ENCODE measurements around the gene RPN2. TPM values are rescaled to one million over a fixed set of nuclear protein-coding genes. Genes with fewer than 3 reads are reported as not detected.
A peak's percentile ranks its signal among the peaks of the same experiment; 100 is the strongest.

The RPN2 gene
- total and polyA plus RNA-seq, 9 of the 15 experiments (the other 6 are each of a cell fraction or from before 2014, with no cell fraction given), result 168 to 548 (median 325) TPM

- no peak for TF ChIP-seq THAP12 (CRISPR knock-in tag; IDR thresholded peaks at IDR 0.05)
- peak; percentile 23; the same call in 1 of the 2 replicates for TF ChIP-seq ZNF316 (IDR thresholded peaks at IDR 0.05)
- no peak for TF ChIP-seq NFRKB (IDR thresholded peaks at IDR 0.05; ENCODE audit: low read depth)
- no peak for TF ChIP-seq ZNF778 (CRISPR knock-in tag; IDR thresholded peaks at IDR 0.05)
- TF ChIP-seq, protein P1, sequence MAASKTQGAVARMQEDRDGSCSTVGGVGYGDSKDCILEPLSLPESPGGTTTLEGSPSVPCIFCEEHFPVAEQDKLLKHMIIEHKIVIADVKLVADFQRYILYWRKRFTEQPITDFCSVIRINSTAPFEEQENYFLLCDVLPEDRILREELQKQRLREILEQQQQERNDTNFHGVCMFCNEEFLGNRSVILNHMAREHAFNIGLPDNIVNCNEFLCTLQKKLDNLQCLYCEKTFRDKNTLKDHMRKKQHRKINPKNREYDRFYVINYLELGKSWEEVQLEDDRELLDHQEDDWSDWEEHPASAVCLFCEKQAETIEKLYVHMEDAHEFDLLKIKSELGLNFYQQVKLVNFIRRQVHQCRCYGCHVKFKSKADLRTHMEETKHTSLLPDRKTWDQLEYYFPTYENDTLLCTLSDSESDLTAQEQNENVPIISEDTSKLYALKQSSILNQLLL (CRISPR knock-in tag; IDR thresholded peaks at IDR 0.05; ENCODE audit: borderline replicate concordance), result no peak
- no peak for TF ChIP-seq ZBTB49 (CRISPR knock-in tag; IDR thresholded peaks at IDR 0.05; ENCODE audit: borderline replicate concordance)
- TF ChIP-seq, protein P2, sequence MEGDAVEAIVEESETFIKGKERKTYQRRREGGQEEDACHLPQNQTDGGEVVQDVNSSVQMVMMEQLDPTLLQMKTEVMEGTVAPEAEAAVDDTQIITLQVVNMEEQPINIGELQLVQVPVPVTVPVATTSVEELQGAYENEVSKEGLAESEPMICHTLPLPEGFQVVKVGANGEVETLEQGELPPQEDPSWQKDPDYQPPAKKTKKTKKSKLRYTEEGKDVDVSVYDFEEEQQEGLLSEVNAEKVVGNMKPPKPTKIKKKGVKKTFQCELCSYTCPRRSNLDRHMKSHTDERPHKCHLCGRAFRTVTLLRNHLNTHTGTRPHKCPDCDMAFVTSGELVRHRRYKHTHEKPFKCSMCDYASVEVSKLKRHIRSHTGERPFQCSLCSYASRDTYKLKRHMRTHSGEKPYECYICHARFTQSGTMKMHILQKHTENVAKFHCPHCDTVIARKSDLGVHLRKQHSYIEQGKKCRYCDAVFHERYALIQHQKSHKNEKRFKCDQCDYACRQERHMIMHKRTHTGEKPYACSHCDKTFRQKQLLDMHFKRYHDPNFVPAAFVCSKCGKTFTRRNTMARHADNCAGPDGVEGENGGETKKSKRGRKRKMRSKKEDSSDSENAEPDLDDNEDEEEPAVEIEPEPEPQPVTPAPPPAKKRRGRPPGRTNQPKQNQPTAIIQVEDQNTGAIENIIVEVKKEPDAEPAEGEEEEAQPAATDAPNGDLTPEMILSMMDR (IDR thresholded peaks at IDR 0.05 in 2 of 3, conservative IDR thresholded peaks at IDR 0.05 in 1 of 3; ENCODE audit: insufficient read depth in 2 of 3, low read depth in 1 of 3, low read length in 3 of 3), result peak; percentile 86 to 93 (median 88)
- TF ChIP-seq, protein P3, sequence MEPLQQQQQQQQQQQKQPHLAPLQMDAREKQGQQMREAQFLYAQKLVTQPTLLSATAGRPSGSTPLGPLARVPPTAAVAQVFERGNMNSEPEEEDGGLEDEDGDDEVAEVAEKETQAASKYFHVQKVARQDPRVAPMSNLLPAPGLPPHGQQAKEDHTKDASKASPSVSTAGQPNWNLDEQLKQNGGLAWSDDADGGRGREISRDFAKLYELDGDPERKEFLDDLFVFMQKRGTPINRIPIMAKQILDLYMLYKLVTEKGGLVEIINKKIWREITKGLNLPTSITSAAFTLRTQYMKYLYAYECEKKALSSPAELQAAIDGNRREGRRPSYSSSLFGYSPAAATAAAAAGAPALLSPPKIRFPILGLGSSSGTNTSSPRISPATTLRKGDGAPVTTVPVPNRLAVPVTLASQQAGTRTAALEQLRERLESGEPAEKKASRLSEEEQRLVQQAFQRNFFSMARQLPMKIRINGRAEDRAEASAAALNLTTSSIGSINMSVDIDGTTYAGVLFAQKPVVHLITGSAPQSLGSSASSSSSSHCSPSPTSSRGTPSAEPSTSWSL (CRISPR knock-in tag; IDR thresholded peaks at IDR 0.05; ENCODE audit: borderline replicate concordance), result no peak
- TF ChIP-seq ZNF212 (CRISPR knock-in tag; IDR thresholded peaks at IDR 0.05), result no peak
- no peak for TF ChIP-seq ZNF707 (CRISPR knock-in tag; conservative IDR thresholded peaks at IDR 0.05)
- TF ChIP-seq HDAC6 (IDR thresholded peaks at IDR 0.05; ENCODE audit: low read depth, low read length), result no peak
- TF ChIP-seq ZNF764 (CRISPR knock-in tag; IDR thresholded peaks at IDR 0.05; ENCODE audit: low read depth), result no peak
- TF ChIP-seq ETV5 (CRISPR knock-in tag; IDR thresholded peaks at IDR 0.05; ENCODE audit: low read depth), result no peak
- no peak for TF ChIP-seq KDM4B (IDR thresholded peaks at IDR 0.05; ENCODE audit: borderline replicate concordance in 2 of 2, low read depth in 1 of 2)
- TF ChIP-seq ZNF695 (CRISPR knock-in tag; IDR thresholded peaks at IDR 0.05), result no peak
- no peak for TF ChIP-seq PCBP1 (IDR thresholded peaks at IDR 0.05; ENCODE audit: low read depth, low read length, poor library complexity, severe bottlenecking)
- peak; percentile 38; the same call in 1 of the 2 replicates for TF ChIP-seq TEAD4 (IDR thresholded peaks at IDR 0.05; ENCODE audit: low read length)
- no peak for TF ChIP-seq TEAD4 (CRISPR knock-in tag; IDR thresholded peaks at IDR 0.05; ENCODE audit: borderline replicate concordance)
These were observed 13.2 kb downstream of the RPN2 start (continued) for GRCh38 chr20:37192137-37192854.
